ENCODE results near the gene RNF112.

Gene RNF112

DNA sequence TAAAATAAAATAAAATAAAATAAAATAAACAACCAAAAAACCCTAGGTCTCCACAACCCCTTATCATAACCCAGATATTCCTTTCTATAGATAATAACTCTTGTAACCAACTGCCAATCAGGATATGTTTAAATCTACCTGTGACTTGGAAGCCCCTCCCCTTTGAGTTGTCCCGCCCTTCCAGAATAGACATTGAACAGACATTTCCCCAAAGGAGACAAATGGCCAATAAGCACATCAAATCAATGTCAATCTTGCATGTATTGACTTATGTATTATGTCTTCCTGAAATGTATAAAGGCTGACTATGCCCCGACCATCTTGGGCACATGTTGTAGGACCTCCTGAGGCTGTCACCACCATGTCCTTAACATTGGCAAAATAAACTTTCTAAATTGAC is 34.2 kb upstream of the RNF112 start:
- DNase-seq, result peak; percentile 36

DNA sequence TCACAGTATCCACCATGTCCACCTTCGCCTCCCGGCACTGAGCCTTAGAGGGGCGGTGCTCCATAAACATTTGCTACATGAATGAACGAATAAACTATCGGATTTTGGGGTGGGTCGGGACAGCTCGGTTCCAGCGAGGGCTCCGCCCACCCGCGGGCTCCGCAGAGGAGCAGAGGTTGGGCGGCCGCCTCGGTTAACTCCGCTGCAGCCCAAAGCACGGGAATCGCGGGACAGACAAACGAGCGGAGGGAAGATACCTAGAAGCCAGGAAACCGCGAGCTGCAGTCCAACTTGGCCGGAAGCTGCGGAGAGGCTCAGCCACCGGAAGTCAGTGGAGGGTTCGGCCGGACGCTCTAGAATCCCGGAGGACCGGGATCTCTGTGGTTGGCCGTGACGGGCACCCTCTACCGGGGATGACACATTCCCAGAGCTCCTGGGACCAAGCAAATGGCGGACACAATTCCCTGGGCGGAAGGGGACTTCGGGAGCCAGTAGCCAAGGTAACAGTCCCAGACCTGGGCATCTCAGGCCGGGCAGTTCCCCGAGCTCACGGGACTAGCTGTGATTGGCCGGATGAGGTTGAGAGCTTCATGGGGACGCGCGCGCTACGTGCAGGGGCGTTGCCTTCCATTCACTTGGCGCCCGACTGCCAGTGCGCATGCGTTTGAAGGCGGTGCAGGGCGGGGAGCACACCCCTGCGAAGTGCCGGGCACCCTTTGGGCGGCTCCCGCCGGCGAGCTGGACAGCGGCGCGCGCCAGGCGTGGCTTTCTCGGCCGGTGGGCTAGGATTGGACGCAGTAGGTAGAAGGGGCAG is 33.2 kb upstream of the RNF112 start:
- peak; percentile 97 for DNase-seq

DNA sequence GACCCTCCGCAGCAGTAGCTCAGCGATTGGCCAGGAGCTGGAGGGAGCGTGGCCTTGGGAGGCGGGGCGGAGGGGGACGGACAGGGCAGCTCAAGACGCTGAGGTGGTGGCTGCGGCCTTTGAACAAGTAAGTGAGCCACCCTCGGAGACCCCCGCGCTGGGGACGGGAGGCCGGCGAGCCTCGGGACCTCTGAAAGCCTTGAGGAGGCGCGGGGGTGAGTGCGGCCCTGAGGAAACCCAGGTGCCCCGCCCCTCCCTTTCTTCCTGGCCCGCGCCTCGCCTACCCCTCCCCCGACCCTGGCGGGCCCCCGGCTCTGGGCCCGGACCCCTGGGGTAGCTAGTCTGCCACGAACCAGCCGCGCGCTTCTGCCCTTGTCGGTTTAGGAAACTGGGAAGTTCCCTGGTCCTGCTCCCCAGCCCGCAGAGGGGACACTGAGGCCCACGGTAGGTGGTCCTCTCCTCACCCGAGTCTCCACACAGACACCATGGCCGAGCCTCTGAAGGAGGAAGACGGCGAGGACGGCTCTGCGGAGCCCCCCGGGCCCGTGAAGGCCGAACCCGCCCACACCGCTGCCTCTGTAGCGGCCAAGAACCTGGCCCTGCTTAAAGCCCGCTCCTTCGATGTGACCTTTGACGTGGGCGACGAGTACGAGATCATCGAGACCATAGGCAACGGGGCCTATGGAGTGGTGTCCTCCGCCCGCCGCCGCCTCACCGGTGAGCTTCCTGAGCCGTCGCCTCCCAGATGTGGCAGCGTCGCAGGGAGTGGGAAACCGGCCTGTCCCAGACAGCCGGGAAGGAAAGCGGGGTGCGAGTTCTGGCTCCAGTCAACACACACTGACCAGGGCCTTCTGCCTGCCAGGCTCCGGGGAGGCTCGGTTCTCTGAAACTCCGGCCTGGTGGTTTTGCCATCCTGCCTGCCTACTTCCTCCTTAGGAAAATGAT is 32.3 kb upstream of the RNF112 start, which contains the start of gene MAPK7:
TSS of gene MAPK7 (plus strand) at position 83 of the 945 bp plus-strand sequence. CDS start at position 486, 403 bp downstream.
- no peak for DNase-seq

- DNase-seq, result no peak
Observed at GRCh38 chr17:19379361-19380065, 31.5 kb upstream of the RNF112 start.

DNA sequence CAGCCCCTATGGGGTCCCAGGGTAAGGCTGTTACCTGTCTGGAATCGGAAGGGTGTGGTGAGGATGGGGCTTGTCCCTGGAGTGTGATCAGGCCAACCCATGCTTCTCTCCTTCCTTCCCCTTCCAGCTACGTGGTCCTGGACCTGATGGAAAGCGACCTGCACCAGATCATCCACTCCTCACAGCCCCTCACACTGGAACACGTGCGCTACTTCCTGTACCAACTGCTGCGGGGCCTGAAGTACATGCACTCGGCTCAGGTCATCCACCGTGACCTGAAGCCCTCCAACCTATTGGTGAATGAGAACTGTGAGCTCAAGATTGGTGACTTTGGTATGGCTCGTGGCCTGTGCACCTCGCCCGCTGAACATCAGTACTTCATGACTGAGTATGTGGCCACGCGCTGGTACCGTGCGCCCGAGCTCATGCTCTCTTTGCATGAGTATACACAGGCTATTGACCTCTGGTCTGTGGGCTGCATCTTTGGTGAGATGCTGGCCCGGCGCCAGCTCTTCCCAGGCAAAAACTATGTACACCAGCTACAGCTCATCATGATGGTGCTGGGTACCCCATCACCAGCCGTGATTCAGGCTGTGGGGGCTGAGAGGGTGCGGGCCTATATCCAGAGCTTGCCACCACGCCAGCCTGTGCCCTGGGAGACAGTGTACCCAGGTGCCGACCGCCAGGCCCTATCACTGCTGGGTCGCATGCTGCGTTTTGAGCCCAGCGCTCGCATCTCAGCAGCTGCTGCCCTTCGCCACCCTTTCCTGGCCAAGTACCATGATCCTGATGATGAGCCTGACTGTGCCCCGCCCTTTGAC is 30.3 kb upstream of the RNF112 start:
- DNase-seq, result no peak

DNA sequence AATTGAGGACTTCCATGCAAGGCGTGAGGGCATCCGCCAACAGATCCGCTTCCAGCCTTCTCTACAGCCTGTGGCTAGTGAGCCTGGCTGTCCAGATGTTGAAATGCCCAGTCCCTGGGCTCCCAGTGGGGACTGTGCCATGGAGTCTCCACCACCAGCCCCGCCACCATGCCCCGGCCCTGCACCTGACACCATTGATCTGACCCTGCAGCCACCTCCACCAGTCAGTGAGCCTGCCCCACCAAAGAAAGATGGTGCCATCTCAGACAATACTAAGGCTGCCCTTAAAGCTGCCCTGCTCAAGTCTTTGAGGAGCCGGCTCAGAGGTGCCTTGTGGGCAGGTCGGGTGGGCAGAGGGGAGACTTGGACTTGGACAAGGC is 29.7 kb upstream of the RNF112 start:
- DNase-seq, result no peak

DNA sequence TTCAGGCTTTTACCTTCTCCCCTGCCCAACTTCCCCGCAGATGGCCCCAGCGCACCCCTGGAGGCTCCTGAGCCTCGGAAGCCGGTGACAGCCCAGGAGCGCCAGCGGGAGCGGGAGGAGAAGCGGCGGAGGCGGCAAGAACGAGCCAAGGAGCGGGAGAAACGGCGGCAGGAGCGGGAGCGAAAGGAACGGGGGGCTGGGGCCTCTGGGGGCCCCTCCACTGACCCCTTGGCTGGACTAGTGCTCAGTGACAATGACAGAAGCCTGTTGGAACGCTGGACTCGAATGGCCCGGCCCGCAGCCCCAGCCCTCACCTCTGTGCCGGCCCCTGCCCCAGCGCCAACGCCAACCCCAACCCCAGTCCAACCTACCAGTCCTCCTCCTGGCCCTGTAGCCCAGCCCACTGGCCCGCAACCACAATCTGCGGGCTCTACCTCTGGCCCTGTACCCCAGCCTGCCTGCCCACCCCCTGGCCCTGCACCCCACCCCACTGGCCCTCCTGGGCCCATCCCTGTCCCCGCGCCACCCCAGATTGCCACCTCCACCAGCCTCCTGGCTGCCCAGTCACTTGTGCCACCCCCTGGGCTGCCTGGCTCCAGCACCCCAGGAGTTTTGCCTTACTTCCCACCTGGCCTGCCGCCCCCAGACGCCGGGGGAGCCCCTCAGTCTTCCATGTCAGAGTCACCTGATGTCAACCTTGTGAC is 29.1 kb upstream of the RNF112 start:
- DNase-seq, result no peak

- DNase-seq, result no peak
Observed at GRCh38 chr17:19382531-19383444, 28.2 kb upstream of the RNF112 start.

DNA sequence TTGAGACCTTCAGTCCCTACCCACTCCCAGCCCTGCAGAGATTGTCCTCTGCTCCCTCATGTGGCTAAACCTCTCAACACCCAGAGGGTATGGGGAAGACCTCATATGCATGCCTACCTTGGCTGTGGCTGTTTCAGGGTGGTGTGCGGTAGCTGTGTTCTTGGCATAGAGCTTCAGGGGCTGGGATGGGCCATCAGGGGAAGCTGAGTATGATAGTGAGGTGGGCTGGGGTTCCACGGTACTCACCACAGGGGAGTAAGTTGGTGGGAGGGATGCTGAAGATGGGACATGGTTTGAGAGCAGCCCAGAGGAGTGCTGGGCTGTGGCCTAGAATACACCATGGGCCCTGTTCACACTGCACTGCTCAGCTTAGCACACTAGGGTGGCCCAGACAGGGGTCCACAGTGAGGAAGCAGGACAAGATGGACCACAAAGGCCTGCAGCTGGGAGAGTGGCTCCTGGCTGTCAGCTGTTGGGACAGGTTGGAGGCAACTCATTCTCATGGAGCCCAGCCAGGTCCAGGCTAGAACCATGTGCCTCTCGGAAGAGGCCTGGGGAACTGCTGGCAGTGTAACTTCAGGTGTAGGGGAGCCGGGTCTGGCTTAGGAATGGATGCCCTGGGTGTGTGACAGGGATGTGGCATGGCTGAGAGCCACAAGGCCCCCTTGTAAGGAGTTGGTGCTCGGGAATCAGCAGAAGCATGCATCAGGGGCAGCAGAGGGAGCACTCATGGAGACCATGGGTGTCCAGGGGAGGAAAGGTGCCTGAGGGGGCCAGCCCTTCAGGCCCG is 27.2 kb upstream of the RNF112 start:
- DNase-seq, result no peak

GRCh38 chr17:19384723-19385391 is 26.2 kb upstream of the RNF112 start:
- DNase-seq, result no peak

- DNase-seq, result no peak
Observed at GRCh38 chr17:19385521-19385983, 25.5 kb upstream of the RNF112 start.

GRCh38 chr17:19386051-19386929 is 24.7 kb upstream of the RNF112 start:
- DNase-seq, result no peak

DNA sequence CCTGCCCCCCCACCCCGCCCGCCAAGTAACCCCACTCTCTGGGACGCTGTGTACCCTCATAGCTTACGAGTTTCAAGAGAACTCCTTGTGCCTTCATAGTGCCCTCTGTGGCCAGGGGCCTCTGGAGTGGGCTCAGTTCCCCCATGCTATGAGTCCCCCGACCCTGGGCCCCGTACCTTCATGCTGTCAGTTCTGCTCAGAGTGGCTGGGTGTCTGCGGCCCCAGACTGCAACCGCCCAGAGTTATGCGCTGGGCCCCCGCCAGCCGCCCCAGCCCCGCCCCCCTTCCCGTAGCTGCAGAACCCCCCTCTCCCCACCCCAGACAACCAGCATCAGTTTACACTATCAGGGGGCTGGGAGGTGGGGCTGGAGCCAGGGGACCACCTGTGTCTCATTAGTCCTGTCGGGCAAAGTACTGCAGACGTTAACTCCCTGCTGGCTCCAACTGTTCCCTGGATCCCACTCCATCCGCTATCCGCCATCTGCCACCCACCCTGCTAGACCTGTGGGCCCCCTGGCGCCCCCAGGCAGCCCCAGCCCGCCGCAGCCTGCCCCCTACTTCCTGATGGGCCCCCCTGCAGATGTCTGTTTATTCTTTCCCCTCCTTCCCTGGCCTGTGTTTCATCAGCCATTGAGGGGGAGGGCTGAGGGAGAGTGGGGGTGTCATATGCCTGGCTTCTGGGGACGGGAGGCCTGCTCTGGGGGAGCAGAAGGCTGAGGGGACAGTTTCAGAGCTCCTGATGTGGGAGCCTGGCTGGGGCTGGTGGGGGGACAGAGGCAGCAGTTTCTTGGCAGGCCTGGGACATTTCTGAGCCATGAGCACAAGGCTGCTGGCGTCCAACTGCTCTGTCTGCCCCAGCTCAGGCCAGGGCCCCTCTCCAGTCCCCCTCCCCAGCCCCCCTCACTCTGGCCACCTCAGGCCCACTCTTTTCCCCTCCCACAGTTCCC is 23.8 kb upstream of the RNF112 start, which contains the start of gene MFAP4:
TSS of gene MFAP4 (minus strand) at position 217 of the 947 bp plus-strand sequence. CDS start at position 182, 35 bp downstream.
- no peak for DNase-seq

DNA sequence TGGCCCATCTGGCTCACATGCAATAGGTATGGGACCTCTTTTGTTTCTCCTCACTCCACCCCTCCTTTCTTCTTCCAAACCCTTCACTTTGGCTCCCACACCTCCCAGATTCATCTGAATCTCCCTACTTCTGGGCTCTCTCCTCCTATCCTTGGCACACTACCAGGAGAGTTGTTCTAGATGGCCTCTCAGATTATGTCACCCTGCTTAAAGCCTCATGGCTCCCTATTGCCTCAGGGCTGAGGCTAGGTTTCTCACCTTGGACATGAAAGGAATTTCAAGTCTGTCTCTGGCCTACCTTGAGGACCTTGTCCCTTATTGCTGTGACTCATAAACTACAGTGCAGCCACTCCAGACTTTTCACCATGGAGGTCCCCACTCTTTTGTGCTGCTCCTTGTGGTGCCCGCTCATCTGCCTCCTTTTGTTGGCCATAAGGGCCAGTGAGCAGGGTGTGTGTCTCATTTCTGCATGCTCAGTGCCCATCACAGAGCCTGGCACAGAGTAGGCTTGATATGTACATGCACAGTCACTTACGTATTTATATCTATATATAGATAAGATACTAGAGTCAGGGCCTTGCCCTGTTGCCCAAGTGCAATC is 23.0 kb upstream of the RNF112 start:
- DNase-seq, result no peak

- no peak for DNase-seq
Observed at GRCh38 chr17:19388791-19389785, 21.9 kb upstream of the RNF112 start.
